HepG2 (cell line): ENCODE results near the gene WDR20. TPM values are rescaled to one million over a fixed set of nuclear protein-coding genes. Genes with fewer than 3 reads are reported as not detected.

Source experiments
- ATAC-seq: fragments of 200-7000 bp; cut with Tn5 transposase; 3 replicates; pipeline ENCODE4 v1.9.1; 2020; ENCODE audit warnings: mild to moderate bottlenecking, moderate library complexity
- BruUV-seq: library from RNA; stranded (reverse); fragments of 400-500 nt; replicated peaks from 2 replicates; lab custom pipeline; 2021; lab: Mats Ljungman, UMichigan
- CTCF ChIA-PET: fragments of 300-600 bp; formaldehyde crosslinking; extraction: SDS; loops from one replicate; lab custom pipeline; 2021; ENCODE audit warnings: low total read pairs, inconsistent platforms, low intra/inter-chr PET ratio; lab: Yijun Ruan, JAX
- POLR2A ChIA-PET: fragments of 350-600 bp; sonication (Branson Sonifier 250); formaldehyde crosslinking; loops from one replicate; lab custom pipeline; 2020; ENCODE audit warnings: antibody characterized with exemption, inconsistent platforms; lab: Yijun Ruan, JAX
- DNase-seq: peaks from one replicate; pipeline ENCODE4 v3.0.0-alpha.2; 2015; ENCODE audit warnings: low spot score
- FAIRE-seq: peaks from 3 replicates; lab custom pipeline; 2011; peaks lifted over from hg19 to GRCh38; lab: Jason Lieb, UNC
- H2AFZ ChIP-seq: one replicate; pipeline ENCODE4 v1.6.1; 2011; ENCODE audit warnings: low read length, inconsistent platforms
- H3K27ac ChIP-seq: fragments of 300-600 bp; 3 replicates; pipeline ENCODE4 v1.8.0; 2011; ENCODE audit warnings: mixed run types, mild to moderate bottlenecking, mixed read lengths, low read length, inconsistent platforms; ENCODE audit not compliant: insufficient read depth; ENCODE audit errors: extremely low read length
- H3K27me3 ChIP-seq, 2 experiments: fragments of 200-600 bp in 1 of 2; 2 replicates in 1 of 2; 3 replicates in 1 of 2; pipeline versions ENCODE4 v1.6.0 to v1.8.0; 2011; ENCODE audit warnings: low read length in 2 of 2, mild to moderate bottlenecking in 2 of 2, moderate library complexity in 2 of 2, inconsistent platforms in 1 of 2; ENCODE audit not compliant: insufficient read depth in 2 of 2, control insufficient read depth in 1 of 2
- H3K36me3 ChIP-seq, 2 experiments: fragments of 200-600 bp in 1 of 2; replicated peaks in 1 of 2; 2 replicates in 1 of 2; 3 replicates in 1 of 2; pipeline versions ENCODE4 v1.5.1 to v1.8.0; 2011; ENCODE audit warnings: low read length in 2 of 2, inconsistent platforms in 1 of 2; ENCODE audit not compliant: insufficient read depth in 2 of 2, control insufficient read depth in 1 of 2
- H3K4me1 ChIP-seq: 2 replicates; pipeline ENCODE4 v1.5.1; 2012; ENCODE audit warnings: low read length, inconsistent platforms; ENCODE audit not compliant: insufficient read depth
- H3K4me2 ChIP-seq: 2 replicates; pipeline ENCODE4 v1.6.0; 2011; ENCODE audit warnings: low read depth, low read length, inconsistent platforms
- H3K4me3 ChIP-seq, 3 experiments: fragments of 200-600 bp in 1 of 3; sonication (generic), shearing (Covaris generic) in 1 of 3; replicated peaks in 1 of 3; 2 replicates each; pipeline ENCODE4 v1.5.1; 2011 to 2016; ENCODE audit warnings: low read length in 3 of 3, inconsistent platforms in 2 of 3, low read depth in 2 of 3, mild to moderate bottlenecking in 2 of 3, control low read depth in 1 of 3, mixed read lengths in 1 of 3; ENCODE audit not compliant: insufficient read depth in 1 of 3
- H3K79me2 ChIP-seq: one replicate; pipeline ENCODE4 v1.6.1; 2011; ENCODE audit warnings: low read length, inconsistent platforms; ENCODE audit not compliant: insufficient read depth
- H3K9ac ChIP-seq: 2 replicates; pipeline ENCODE4 v1.6.0; 2011; ENCODE audit warnings: mild to moderate bottlenecking, low read depth, low read length, inconsistent platforms; ENCODE audit not compliant: insufficient read depth
- H3K9me3 ChIP-seq: 2 replicates; pipeline ENCODE4 v1.5.1; 2012; ENCODE audit warnings: mild to moderate bottlenecking, low read length
- H4K20me1 ChIP-seq: 2 replicates; pipeline ENCODE4 v1.6.0; 2011; ENCODE audit warnings: inconsistent platforms, mild to moderate bottlenecking, low read length, moderate library complexity; ENCODE audit not compliant: insufficient read depth
- CBX2 ChIP-seq, 2 experiments: fragments of 200-600 bp in 1 of 2; sonication (generic); formaldehyde crosslinking in 1 of 2; IDR thresholded peaks; 2 replicates each; pipeline versions ENCODE4 v1.7.0 to v1.8.1; 2018 to 2022; ENCODE audit warnings: low read depth in 2 of 2, low read length in 1 of 2, mild to moderate bottlenecking in 1 of 2, missing genetic modification reagents in 1 of 2
- IRF9 ChIP-seq: sonication (generic); formaldehyde crosslinking; IDR thresholded peaks from 2 replicates; pipeline ENCODE4 v1.8.0; 2022; ENCODE audit warnings: missing genetic modification reagents, mild to moderate bottlenecking, borderline replicate concordance
- NR1H2 ChIP-seq: sonication (generic); formaldehyde crosslinking; IDR thresholded peaks from 2 replicates; pipeline ENCODE4 v1.8.1; 2022; ENCODE audit warnings: low read depth, missing genetic modification reagents, borderline replicate concordance
- PCBP2 ChIP-seq: fragments of 200-400 bp; formaldehyde crosslinking; optimal IDR thresholded peaks from 2 replicates; pipeline ENCODE3; 2018; ENCODE audit warnings: low read length, low read depth; ENCODE audit not compliant: poor library complexity, severe bottlenecking
- U2AF2 ChIP-seq: fragments of 200-400 bp; formaldehyde crosslinking; IDR thresholded peaks from 2 replicates; pipeline ENCODE4 v1.6.1; 2017; ENCODE audit warnings: low read depth, mild to moderate bottlenecking, low read length
- ZNF260 ChIP-seq: sonication (generic); formaldehyde crosslinking; IDR thresholded peaks from 2 replicates; pipeline ENCODE4 v1.4.0; 2020; ENCODE audit warnings: missing genetic modification reagents, low read depth, mild to moderate bottlenecking, borderline replicate concordance
- ZNF577 ChIP-seq: sonication (generic); formaldehyde crosslinking; IDR thresholded peaks from 2 replicates; pipeline ENCODE4 v1.4.0; 2020; ENCODE audit warnings: mild to moderate bottlenecking, low read depth, missing genetic modification reagents, borderline replicate concordance
- ZNF660 ChIP-seq: sonication (generic); formaldehyde crosslinking; IDR thresholded peaks from 2 replicates; pipeline ENCODE4 v1.5.1; 2020; ENCODE audit warnings: mild to moderate bottlenecking, low read depth, missing genetic modification reagents, borderline replicate concordance
- ZZZ3 ChIP-seq: sonication (generic); formaldehyde crosslinking; IDR thresholded peaks from 2 replicates; pipeline ENCODE4 v1.4.0; 2020; ENCODE audit warnings: missing genetic modification reagents, mild to moderate bottlenecking, borderline replicate concordance
- whole genome bisulfite sequencing: methylation state at CpG from one replicate; pipeline ENCODE4 v1.1.6; 2017; ENCODE audit warnings: low lambda C conversion rate; 5-methylcytosine and 5-hydroxymethylcytosine counted together
- in situ Hi-C: cut with HindIII; loops from 2 replicates; pipeline ENCODE4 v1.10.0; 2017; ENCODE audit warnings: low pct_unique_long_range_greater_than_20kb; ENCODE audit not compliant: extremely low pct_ligation_motif_present
- intact Hi-C: fragments of 100-400 bp; cut with micrococcal nuclease; formaldehyde crosslinking; loops from one replicate; pipeline ENCODE4 v1.10.0; 2022; ENCODE audit not compliant: unreplicated experiment
- polyA plus RNA-seq, 8 experiments: library from polyadenylated mRNA; depleted of rRNA in 3 of 8; stranded (reverse) in 7 of 8; unstranded in 1 of 8; fragments of >200 nt; fragmentation: Illumina TruSeq in 4 of 8; extraction: Trizol in 4 of 8; gene quantifications; 2 replicates each; pipeline versions ENCODE4 v1.2.1 to v1.2.3, GENCODE V29; 2011 to 2016; ENCODE audit warnings: low read depth in 4 of 8, missing spikeins in 1 of 8, mixed read lengths in 1 of 8; ENCODE audit not compliant: insufficient read depth in 1 of 8
- total RNA-seq, 5 experiments: library from RNA; depleted of rRNA; stranded (reverse); fragments of >200 nt; fragmentation: Illumina TruSeq; extraction: Trizol; gene quantifications; 2 replicates each; pipeline ENCODE4 v1.2.3, GENCODE V29; 2016; ENCODE audit warnings: low read depth in 1 of 5
- TF ChIP-seq, protein P1 (sequence below): sonication (generic); formaldehyde crosslinking; IDR thresholded peaks from 2 replicates; pipeline ENCODE4 v1.5.0; 2020; ENCODE audit warnings: mild to moderate bottlenecking, missing genetic modification reagents, borderline replicate concordance

Gene WDR20
- total and polyA plus RNA-seq, 2 of the 13 experiments (the other 11 are each of a cell fraction or from before 2014, with no cell fraction given): 10.4 to 23.2 TPM

GRCh38 chr14:102162487-102162886, 22.8 kb downstream of the WDR20 start:
- in situ Hi-C loops (no loop called here), intact Hi-C loops (no loop called here)
- Histone ChIP-seq H3K9me3 (no peaks in the 10 kb centered on the region), H2AFZ (no peak overlapping the region), H3K27me3 (no peaks in the 10 kb centered on the region), H3K79me2 (peaks cover 64% of the 10 kb centered on the region), H4K20me1 (0 out of 2 replicates have a peak, but pooled peaks cover 4% of the 10 kb centered on the region), H3K4me3 (no peak overlapping the region), H3K4me2 (no peak overlapping the region), H3K36me3 (peaks cover 3 to 11% of the 10 kb centered on the region in 2 experiments; a peak in 3 of 5 replicates), H3K27ac (no peak overlapping the region), H3K9ac (no peak overlapping the region), H3K4me1 (peaks cover 19% of the 10 kb centered on the region)
- TF ChIP-seq ZNF660: no peak
- no peak for TF ChIP-seq ZNF577
- TF ChIP-seq CBX2 (IDR thresholded peaks at IDR 0.05; ENCODE audit: low read depth, low read length): no peak
- no peak for TF ChIP-seq CBX2 (CRISPR knock-in tag; IDR thresholded peaks at IDR 0.05; ENCODE audit: low read depth)
- no peak for TF ChIP-seq NR1H2 (CRISPR knock-in tag)
- TF ChIP-seq, protein P1, sequence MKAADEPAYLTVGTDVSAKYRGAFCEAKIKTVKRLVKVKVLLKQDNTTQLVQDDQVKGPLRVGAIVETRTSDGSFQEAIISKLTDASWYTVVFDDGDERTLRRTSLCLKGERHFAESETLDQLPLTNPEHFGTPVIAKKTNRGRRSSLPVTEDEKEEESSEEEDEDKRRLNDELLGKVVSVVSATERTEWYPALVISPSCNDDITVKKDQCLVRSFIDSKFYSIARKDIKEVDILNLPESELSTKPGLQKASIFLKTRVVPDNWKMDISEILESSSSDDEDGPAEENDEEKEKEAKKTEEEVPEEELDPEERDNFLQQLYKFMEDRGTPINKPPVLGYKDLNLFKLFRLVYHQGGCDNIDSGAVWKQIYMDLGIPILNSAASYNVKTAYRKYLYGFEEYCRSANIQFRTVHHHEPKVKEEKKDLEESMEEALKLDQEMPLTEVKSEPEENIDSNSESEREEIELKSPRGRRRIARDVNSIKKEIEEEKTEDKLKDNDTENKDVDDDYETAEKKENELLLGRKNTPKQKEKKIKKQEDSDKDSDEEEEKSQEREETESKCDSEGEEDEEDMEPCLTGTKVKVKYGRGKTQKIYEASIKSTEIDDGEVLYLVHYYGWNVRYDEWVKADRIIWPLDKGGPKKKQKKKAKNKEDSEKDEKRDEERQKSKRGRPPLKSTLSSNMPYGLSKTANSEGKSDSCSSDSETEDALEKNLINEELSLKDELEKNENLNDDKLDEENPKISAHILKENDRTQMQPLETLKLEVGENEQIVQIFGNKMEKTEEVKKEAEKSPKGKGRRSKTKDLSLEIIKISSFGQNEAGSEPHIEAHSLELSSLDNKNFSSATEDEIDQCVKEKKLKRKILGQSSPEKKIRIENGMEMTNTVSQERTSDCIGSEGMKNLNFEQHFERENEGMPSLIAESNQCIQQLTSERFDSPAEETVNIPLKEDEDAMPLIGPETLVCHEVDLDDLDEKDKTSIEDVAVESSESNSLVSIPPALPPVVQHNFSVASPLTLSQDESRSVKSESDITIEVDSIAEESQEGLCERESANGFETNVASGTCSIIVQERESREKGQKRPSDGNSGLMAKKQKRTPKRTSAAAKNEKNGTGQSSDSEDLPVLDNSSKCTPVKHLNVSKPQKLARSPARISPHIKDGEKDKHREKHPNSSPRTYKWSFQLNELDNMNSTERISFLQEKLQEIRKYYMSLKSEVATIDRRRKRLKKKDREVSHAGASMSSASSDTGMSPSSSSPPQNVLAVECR (CRISPR knock-in tag): no peak
- no peak for TF ChIP-seq PCBP2
- no peak for TF ChIP-seq ZNF260 (CRISPR knock-in tag)
- no peak for TF ChIP-seq ZZZ3 (CRISPR knock-in tag)
- no peak for TF ChIP-seq IRF9 (CRISPR knock-in tag)
- TF ChIP-seq U2AF2: no peak
- WGBS: 96% methylated on average over 4 of the region's 4 CpGs
- CTCF ChIA-PET: no interaction called here
- POLR2A ChIA-PET: no interaction called here
- FAIRE-seq: no peak
- no peak for ATAC-seq
- BruUV-seq: no TSS peak
- DNase-seq: no peak
